Mucosa of stomach (tissue), 1 donor: Measurements from ENCODE around the gene BBX.

Experiments
- H3K27me3 ChIP-seq: one replicate; pipeline ENCODE4 v1.7.0; 2013; ENCODE audit warnings: mild to moderate bottlenecking, low read length; ENCODE audit not compliant: control insufficient read depth, insufficient read depth
- H3K36me3 ChIP-seq: one replicate; pipeline ENCODE4 v1.7.0; 2013; ENCODE audit warnings: low read length; ENCODE audit not compliant: control insufficient read depth, insufficient read depth
- H3K4me1 ChIP-seq: one replicate; pipeline ENCODE4 v1.7.0; 2013; ENCODE audit warnings: mild to moderate bottlenecking, low read length; ENCODE audit not compliant: control insufficient read depth, insufficient read depth
- H3K4me3 ChIP-seq: one replicate; pipeline ENCODE4 v1.7.0; 2013; ENCODE audit warnings: low read length
- H3K9ac ChIP-seq: one replicate; pipeline ENCODE4 v1.7.0; 2013; ENCODE audit warnings: mild to moderate bottlenecking, low read length, moderate library complexity
- H3K9me3 ChIP-seq: one replicate; pipeline ENCODE4 v1.7.0; 2013; ENCODE audit warnings: mild to moderate bottlenecking, low read length, moderate library complexity; ENCODE audit not compliant: control insufficient read depth
- donor health status: Pancreatic carcinoma.

The BBX gene

GRCh38 chr3:107641572-107642307, 119.0 kb downstream of the BBX start:
- Histone ChIP-seq H3K9ac (no peak overlapping the region), H3K36me3 (no peaks in the 10 kb centered on the region), H3K4me3 (no peak overlapping the region)

GRCh38 chr3:107643038-107643883, 120.5 kb downstream of the BBX start:
- Histone ChIP-seq H3K27me3 (no peaks in the 10 kb centered on the region), H3K4me1 (no peaks in the 10 kb centered on the region), H3K4me3 (no peak overlapping the region), H3K9ac (no peak overlapping the region), H3K9me3 (no peaks in the 10 kb centered on the region), H3K36me3 (no peaks in the 10 kb centered on the region)

More at GRCh38 chr3:107641572-107642307, 119.0 kb downstream of the BBX start:
- Histone ChIP-seq H3K4me1 (no peaks in the 10 kb centered on the region), H3K9me3 (no peaks in the 10 kb centered on the region), H3K27me3 (no peaks in the 10 kb centered on the region)

- H3K4me3 ChIP-seq = no peak overlapping the region
- no peaks in the 10 kb centered on the region for H3K27me3 ChIP-seq
- H3K4me1 ChIP-seq = no peaks in the 10 kb centered on the region
- no peaks in the 10 kb centered on the region for H3K36me3 ChIP-seq
- no peak overlapping the region for H3K9ac ChIP-seq
- H3K9me3 ChIP-seq = no peaks in the 10 kb centered on the region
Observed at GRCh38 chr3:107644631-107645030, 121.9 kb downstream of the BBX start.

GRCh38 chr3:107650788-107651187, 128.0 kb downstream of the BBX start:
- H3K36me3 ChIP-seq = no peaks in the 10 kb centered on the region

GRCh38 chr3:107651782-107652181, 129.0 kb downstream of the BBX start:
- Histone ChIP-seq H3K9ac (no peak overlapping the region), H3K4me1 (no peaks in the 10 kb centered on the region), H3K36me3 (no peaks in the 10 kb centered on the region), H3K4me3 (no peak overlapping the region), H3K9me3 (no peaks in the 10 kb centered on the region), H3K27me3 (no peaks in the 10 kb centered on the region)

More at GRCh38 chr3:107650788-107651187, 128.0 kb downstream of the BBX start:
- Histone ChIP-seq H3K9me3 (no peaks in the 10 kb centered on the region), H3K27me3 (no peaks in the 10 kb centered on the region), H3K4me3 (no peak overlapping the region), H3K4me1 (no peaks in the 10 kb centered on the region), H3K9ac (no peak overlapping the region)

GRCh38 chr3:107654218-107654617, 131.5 kb downstream of the BBX start:
- no peaks in the 10 kb centered on the region for H3K27me3 ChIP-seq
- H3K4me3 ChIP-seq = no peak overlapping the region
- no peaks in the 10 kb centered on the region for H3K4me1 ChIP-seq
- no peak overlapping the region for H3K9ac ChIP-seq
- H3K36me3 ChIP-seq = no peaks in the 10 kb centered on the region
- H3K9me3 ChIP-seq = no peaks in the 10 kb centered on the region

- no peaks in the 10 kb centered on the region for H3K27me3 ChIP-seq
- no peaks in the 10 kb centered on the region for H3K36me3 ChIP-seq
- no peak overlapping the region for H3K9ac ChIP-seq
- H3K9me3 ChIP-seq = no peaks in the 10 kb centered on the region
- no peaks in the 10 kb centered on the region for H3K4me1 ChIP-seq
- no peak overlapping the region for H3K4me3 ChIP-seq
Observed at GRCh38 chr3:107657971-107658370, 135.2 kb downstream of the BBX start.

- no peaks in the 10 kb centered on the region for H3K36me3 ChIP-seq
- H3K4me3 ChIP-seq = no peak overlapping the region
- no peak overlapping the region for H3K9ac ChIP-seq
- H3K27me3 ChIP-seq = no peaks in the 10 kb centered on the region
- H3K4me1 ChIP-seq = no peaks in the 10 kb centered on the region
- H3K9me3 ChIP-seq = no peaks in the 10 kb centered on the region
Observed at GRCh38 chr3:107660306-107660976, 137.7 kb downstream of the BBX start.

- Histone ChIP-seq H3K27me3 (no peaks in the 10 kb centered on the region), H3K4me3 (no peak overlapping the region), H3K4me1 (no peaks in the 10 kb centered on the region), H3K9ac (no peak overlapping the region), H3K9me3 (no peaks in the 10 kb centered on the region), H3K36me3 (no peaks in the 10 kb centered on the region)
Observed at GRCh38 chr3:107661447-107662123, 138.8 kb downstream of the BBX start.

GRCh38 chr3:107662124-107662507, 139.4 kb downstream of the BBX start:
- H3K9me3 ChIP-seq = no peaks in the 10 kb centered on the region
- H3K4me3 ChIP-seq = no peak overlapping the region
- H3K9ac ChIP-seq = no peak overlapping the region
- H3K36me3 ChIP-seq = no peaks in the 10 kb centered on the region
- no peaks in the 10 kb centered on the region for H3K27me3 ChIP-seq
- no peaks in the 10 kb centered on the region for H3K4me1 ChIP-seq

- Histone ChIP-seq H3K27me3 (no peaks in the 10 kb centered on the region), H3K4me1 (no peaks in the 10 kb centered on the region), H3K9ac (no peak overlapping the region), H3K36me3 (no peaks in the 10 kb centered on the region), H3K9me3 (no peaks in the 10 kb centered on the region), H3K4me3 (no peak overlapping the region)
Observed at GRCh38 chr3:107662586-107662985, 139.8 kb downstream of the BBX start.
